ENCODE results near the gene LDLRAP1.

The LDLRAP1 gene

DNA sequence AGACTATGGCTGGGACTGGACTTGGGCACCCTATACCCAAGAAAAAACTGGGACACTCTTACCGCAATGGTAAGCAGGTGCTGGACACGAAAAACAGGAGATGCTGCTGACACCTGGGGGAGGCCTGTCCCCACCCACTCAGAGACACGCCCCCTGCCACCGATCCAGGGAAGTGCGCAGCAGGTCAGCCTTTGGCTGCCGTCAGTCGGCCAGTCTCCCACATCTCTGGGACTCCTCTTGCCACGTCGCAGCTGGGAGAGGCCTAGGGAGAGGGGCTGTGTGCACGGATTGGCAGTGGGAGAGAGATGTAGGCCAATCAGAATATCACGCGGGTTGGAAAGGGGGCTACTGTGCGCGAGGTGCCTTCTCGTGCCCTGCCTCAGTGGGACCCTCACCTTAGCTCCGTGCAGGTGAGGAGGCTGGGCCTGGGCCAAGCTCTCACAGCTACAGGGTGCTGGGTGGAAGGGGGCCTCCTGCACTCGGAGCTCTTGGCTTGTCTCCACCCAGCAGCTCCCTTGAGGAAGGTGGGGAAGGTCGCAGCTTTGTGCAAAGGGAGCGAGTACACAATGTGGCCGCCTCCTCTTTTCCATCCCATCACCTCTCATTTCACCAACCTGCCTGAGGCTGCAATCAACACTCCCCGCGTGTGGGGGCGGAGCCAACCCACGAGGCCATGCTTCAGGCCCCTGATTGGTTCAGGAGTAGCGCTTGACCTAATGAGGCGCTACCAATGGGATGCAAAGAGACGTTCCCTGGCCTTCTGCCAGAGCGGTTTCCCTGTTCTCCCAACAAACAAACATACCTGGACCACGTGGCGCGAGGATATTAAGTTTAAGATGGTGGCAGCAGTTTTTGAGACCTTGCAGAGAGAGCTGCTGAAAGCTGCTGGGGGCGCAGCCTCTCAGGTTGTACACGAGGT, 25.7 kb upstream of the LDLRAP1 start:
- no peaks in the 10 kb centered on the region for H3K4me1 ChIP-seq (ENCODE audit: control extremely low read depth in 1 of 4, control insufficient read depth in 4 of 4, insufficient read depth in 4 of 4, low read length in 3 of 4)
- peaks cover 0 to under 1% (median 0%) of the 10 kb centered on the region in 5 experiments for H3K9me3 ChIP-seq (ENCODE audit: control extremely low read depth in 1 of 5, control insufficient read depth in 4 of 5, insufficient read depth in 2 of 5, low read depth in 1 of 5, low read length in 4 of 5)
- POLR2A ChIA-PET: no interaction called here
- H3K27me3 ChIP-seq (replicated peaks in 2 of 5; ENCODE audit: control insufficient read depth in 4 of 5, insufficient read depth in 5 of 5, low read length in 4 of 5): no peaks in the 10 kb centered on the region
- no peak for DNase-seq
- no peak overlapping the region for H3K4me3 ChIP-seq (ENCODE audit: control insufficient read depth in 1 of 7, extremely low read depth in 1 of 7, insufficient read depth in 4 of 7, low read depth in 2 of 7, low read length in 6 of 7)
- CTCF ChIA-PET: interaction anchor here (0.6 to 4.8 kb wide), 5 partner anchors 14 to 292 kb away, joined by 3 to 47 read pairs (median 5); no protein-coding TSS in a partner anchor
- WGBS (ENCODE audit: insufficient coverage): 92% methylated on average over 28 of the region's 33 CpGs
- H3K27ac ChIP-seq (ENCODE audit: insufficient read depth in 1 of 2, low read depth in 1 of 2, low read length in 2 of 2, poor library complexity in 1 of 2, severe bottlenecking in 2 of 2): no peak overlapping the region
- no peaks in the 10 kb centered on the region for H3K36me3 ChIP-seq (ENCODE audit: control insufficient read depth in 4 of 4, insufficient read depth in 4 of 4, low read length in 3 of 4)

DNA sequence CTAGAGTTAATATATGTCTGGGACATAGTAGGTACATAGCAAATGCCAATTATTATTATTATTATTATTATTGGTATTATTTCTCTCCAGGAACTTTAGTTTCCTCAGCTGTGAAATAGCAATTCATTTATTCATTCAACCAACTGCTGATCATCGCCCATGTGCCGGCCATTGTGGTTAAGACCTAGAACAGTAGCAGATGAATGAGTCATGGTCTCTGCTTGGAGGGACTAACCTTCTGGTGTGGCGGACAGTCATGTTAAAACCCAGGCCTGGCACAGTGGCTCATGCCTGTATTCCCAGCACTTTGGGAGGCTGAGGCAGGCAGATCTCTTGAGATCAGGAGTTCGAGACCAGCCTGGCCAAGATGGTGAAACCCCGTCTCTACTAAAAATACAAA, 23.8 kb upstream of the LDLRAP1 start:
- CTCF ChIA-PET: interaction anchor here (1.1 to 4.8 kb wide), 8 partner anchors 15 to 175 kb away, joined by 3 to 47 read pairs (median 6); no protein-coding TSS in a partner anchor
- 94% methylated on average over 5 of the region's 5 CpGs for WGBS (ENCODE audit: insufficient coverage)
- Histone ChIP-seq H3K27ac (ENCODE audit: insufficient read depth in 1 of 2, low read depth in 1 of 2, low read length in 2 of 2, poor library complexity in 1 of 2, severe bottlenecking in 2 of 2) (no peak overlapping the region), H3K9me3 (ENCODE audit: control extremely low read depth in 1 of 5, control insufficient read depth in 4 of 5, insufficient read depth in 2 of 5, low read depth in 1 of 5, low read length in 4 of 5) (no peaks in the 10 kb centered on the region), H3K36me3 (ENCODE audit: control insufficient read depth in 4 of 4, insufficient read depth in 4 of 4, low read length in 3 of 4) (no peaks in the 10 kb centered on the region), H3K4me1 (ENCODE audit: control extremely low read depth in 1 of 4, control insufficient read depth in 4 of 4, insufficient read depth in 4 of 4, low read length in 3 of 4) (no peaks in the 10 kb centered on the region), H3K4me3 (ENCODE audit: control insufficient read depth in 1 of 7, extremely low read depth in 1 of 7, insufficient read depth in 4 of 7, low read depth in 2 of 7, low read length in 6 of 7) (no peak overlapping the region), H3K27me3 (replicated peaks in 2 of 5; ENCODE audit: control insufficient read depth in 4 of 5, insufficient read depth in 5 of 5, low read length in 4 of 5) (no peaks in the 10 kb centered on the region)
- POLR2A ChIA-PET: interaction anchor here (0.8 kb wide), 1 partner anchor 21 kb away, joined by 3 read pairs; no protein-coding TSS in a partner anchor
- DNase-seq: peak in 2 of 3 donors; percentile 35 to 50

DNA sequence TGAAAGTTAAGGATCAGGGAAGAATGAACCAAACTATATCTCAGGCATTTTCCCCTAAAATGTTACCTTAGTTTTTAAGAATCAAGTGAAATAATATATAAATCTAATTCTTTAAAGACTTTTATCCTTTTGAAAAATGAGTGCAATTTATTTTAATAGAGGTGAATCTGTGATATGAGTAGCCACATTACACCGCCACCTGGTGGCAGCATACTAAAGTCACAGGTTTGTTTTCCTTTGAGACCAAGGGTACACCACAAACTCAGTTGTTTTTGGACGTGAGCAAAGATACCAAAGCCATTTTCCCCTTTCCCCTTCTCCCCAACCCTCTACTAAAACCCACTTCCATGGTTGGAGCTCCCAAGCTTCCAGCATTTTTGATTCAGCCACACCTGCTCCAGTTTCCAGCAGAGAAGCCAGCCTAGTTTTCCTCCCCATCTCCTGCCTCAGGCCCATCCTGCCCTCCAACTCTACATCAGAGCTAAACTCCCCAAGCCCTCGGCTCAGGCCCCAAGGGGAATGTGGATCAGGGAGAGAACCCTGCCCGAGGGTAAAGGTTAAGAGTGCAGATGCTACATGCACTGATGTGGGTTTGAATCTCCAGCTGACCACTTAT, 22.9 kb upstream of the LDLRAP1 start:
- CTCF ChIA-PET: interaction anchor here (0.6 to 2.1 kb wide), 16 partner anchors 16 to 289 kb away, joined by 3 to 20 read pairs (median 3); no protein-coding TSS in a partner anchor
- H3K27me3 ChIP-seq (replicated peaks in 2 of 5; ENCODE audit: control insufficient read depth in 4 of 5, insufficient read depth in 5 of 5, low read length in 4 of 5): no peaks in the 10 kb centered on the region
- peaks cover 0 to 3% (median 0%) of the 10 kb centered on the region in 5 experiments for H3K9me3 ChIP-seq (ENCODE audit: control extremely low read depth in 1 of 5, control insufficient read depth in 4 of 5, insufficient read depth in 2 of 5, low read depth in 1 of 5, low read length in 4 of 5)
- H3K4me1 ChIP-seq (ENCODE audit: control extremely low read depth in 1 of 4, control insufficient read depth in 4 of 4, insufficient read depth in 4 of 4, low read length in 3 of 4): no peaks in the 10 kb centered on the region
- DNase-seq: peak; percentile 68 to 83 (median 76)
- H3K4me3 ChIP-seq (ENCODE audit: control insufficient read depth in 1 of 7, extremely low read depth in 1 of 7, insufficient read depth in 4 of 7, low read depth in 2 of 7, low read length in 6 of 7): no peak overlapping the region
- 0% methylated on average over 2 of the region's 4 CpGs for WGBS (ENCODE audit: insufficient coverage)
- no peaks in the 10 kb centered on the region for H3K36me3 ChIP-seq (ENCODE audit: control insufficient read depth in 4 of 4, insufficient read depth in 4 of 4, low read length in 3 of 4)
- POLR2A ChIA-PET: no interaction called here
- H3K27ac ChIP-seq (ENCODE audit: insufficient read depth in 1 of 2, low read depth in 1 of 2, low read length in 2 of 2, poor library complexity in 1 of 2, severe bottlenecking in 2 of 2): no peak overlapping the region

DNA sequence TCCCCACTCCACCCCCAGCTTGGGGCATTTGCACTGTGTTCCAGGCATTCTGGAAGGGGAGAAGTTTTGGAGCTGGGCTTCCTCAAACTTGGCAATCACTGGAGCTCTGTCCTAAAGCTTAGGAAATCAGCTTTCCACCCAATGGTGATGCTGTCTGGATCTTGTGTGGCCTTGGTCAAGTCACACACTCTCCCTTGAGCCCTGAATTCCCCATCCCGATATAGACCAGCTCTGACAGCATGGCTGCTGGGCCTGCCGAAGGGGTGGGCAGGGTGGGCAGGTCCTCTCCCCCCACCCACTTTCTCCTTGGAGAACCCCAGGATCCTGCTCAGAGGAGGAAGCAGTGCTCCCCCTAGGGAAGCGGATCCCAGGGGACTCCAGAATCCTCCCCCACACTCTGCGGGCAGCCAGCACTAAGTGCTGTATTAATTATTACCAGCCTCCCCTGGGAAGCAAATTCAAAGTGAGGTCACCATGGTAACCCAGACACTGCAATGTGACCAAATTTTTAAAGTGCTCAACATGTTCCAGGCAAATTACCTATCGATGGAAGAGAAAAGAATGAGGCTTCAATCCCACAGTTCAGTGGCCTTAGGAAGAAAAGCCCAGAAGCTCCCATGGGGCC, 21.3 kb upstream of the LDLRAP1 start:
- Histone ChIP-seq H3K36me3 (ENCODE audit: control insufficient read depth in 4 of 4, insufficient read depth in 4 of 4, low read length in 3 of 4) (no peaks in the 10 kb centered on the region), H3K27me3 (replicated peaks in 2 of 5; ENCODE audit: control insufficient read depth in 4 of 5, insufficient read depth in 5 of 5, low read length in 4 of 5) (no peaks in the 10 kb centered on the region), H3K4me1 (ENCODE audit: control extremely low read depth in 1 of 4, control insufficient read depth in 4 of 4, insufficient read depth in 4 of 4, low read length in 3 of 4) (no peaks in the 10 kb centered on the region), H3K27ac (ENCODE audit: insufficient read depth in 1 of 2, low read depth in 1 of 2, low read length in 2 of 2, poor library complexity in 1 of 2, severe bottlenecking in 2 of 2) (no peak overlapping the region), H3K4me3 (ENCODE audit: control insufficient read depth in 1 of 7, extremely low read depth in 1 of 7, insufficient read depth in 4 of 7, low read depth in 2 of 7, low read length in 6 of 7) (no peak overlapping the region), H3K9me3 (ENCODE audit: control extremely low read depth in 1 of 5, control insufficient read depth in 4 of 5, insufficient read depth in 2 of 5, low read depth in 1 of 5, low read length in 4 of 5) (peaks cover 0 to 3% (median 0%) of the 10 kb centered on the region in 5 experiments)
- no peak for DNase-seq
- CTCF ChIA-PET: interaction anchor here (1.2 to 2.6 kb wide), 5 partner anchors 16 to 288 kb away, joined by 3 to 12 read pairs (median 4); no protein-coding TSS in a partner anchor
- WGBS (ENCODE audit: insufficient coverage): 97% methylated on average over 2 of the region's 5 CpGs
- POLR2A ChIA-PET: no interaction called here

DNA sequence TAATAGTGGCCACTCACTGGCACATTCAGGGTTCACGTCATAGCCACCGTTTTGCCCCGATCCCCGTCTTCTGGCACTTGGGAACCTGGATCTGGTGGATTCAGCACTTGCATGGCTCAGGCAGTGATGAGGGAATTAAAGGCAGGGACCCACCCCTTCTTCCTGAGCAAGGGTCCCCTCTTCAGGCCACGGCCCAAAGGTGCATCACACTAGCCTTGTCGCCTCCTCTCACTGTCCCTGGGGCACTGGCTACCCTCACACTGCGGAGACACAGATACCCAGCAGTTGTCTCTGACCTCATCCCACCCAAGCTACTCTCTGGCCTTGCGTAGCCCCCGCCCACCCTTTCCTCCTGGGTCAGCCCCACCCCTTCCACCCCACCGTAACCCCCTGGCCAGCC, 19.9 kb upstream of the LDLRAP1 start:
- Histone ChIP-seq H3K4me3 (ENCODE audit: control insufficient read depth in 1 of 7, extremely low read depth in 1 of 7, insufficient read depth in 4 of 7, low read depth in 2 of 7, low read length in 6 of 7) (no peak overlapping the region), H3K36me3 (ENCODE audit: control insufficient read depth in 4 of 4, insufficient read depth in 4 of 4, low read length in 3 of 4) (no peaks in the 10 kb centered on the region), H3K4me1 (ENCODE audit: control extremely low read depth in 1 of 4, control insufficient read depth in 4 of 4, insufficient read depth in 4 of 4, low read length in 3 of 4) (no peaks in the 10 kb centered on the region), H3K9me3 (ENCODE audit: control extremely low read depth in 1 of 5, control insufficient read depth in 4 of 5, insufficient read depth in 2 of 5, low read depth in 1 of 5, low read length in 4 of 5) (peaks cover 0 to 3% (median 0%) of the 10 kb centered on the region in 5 experiments), H3K27me3 (replicated peaks in 2 of 5; ENCODE audit: control insufficient read depth in 4 of 5, insufficient read depth in 5 of 5, low read length in 4 of 5) (no peaks in the 10 kb centered on the region), H3K27ac (ENCODE audit: insufficient read depth in 1 of 2, low read depth in 1 of 2, low read length in 2 of 2, poor library complexity in 1 of 2, severe bottlenecking in 2 of 2) (no peak overlapping the region)
- 92% methylated on average over 5 of the region's 10 CpGs for WGBS (ENCODE audit: insufficient coverage)
- CTCF ChIA-PET: interaction anchor here (0.8 to 2.6 kb wide), 4 partner anchors 10 to 50 kb away, joined by 3 to 12 read pairs (median 4); no protein-coding TSS in a partner anchor
- POLR2A ChIA-PET: no interaction called here
- peak; percentile 15 to 45 (median 24) for DNase-seq

DNA sequence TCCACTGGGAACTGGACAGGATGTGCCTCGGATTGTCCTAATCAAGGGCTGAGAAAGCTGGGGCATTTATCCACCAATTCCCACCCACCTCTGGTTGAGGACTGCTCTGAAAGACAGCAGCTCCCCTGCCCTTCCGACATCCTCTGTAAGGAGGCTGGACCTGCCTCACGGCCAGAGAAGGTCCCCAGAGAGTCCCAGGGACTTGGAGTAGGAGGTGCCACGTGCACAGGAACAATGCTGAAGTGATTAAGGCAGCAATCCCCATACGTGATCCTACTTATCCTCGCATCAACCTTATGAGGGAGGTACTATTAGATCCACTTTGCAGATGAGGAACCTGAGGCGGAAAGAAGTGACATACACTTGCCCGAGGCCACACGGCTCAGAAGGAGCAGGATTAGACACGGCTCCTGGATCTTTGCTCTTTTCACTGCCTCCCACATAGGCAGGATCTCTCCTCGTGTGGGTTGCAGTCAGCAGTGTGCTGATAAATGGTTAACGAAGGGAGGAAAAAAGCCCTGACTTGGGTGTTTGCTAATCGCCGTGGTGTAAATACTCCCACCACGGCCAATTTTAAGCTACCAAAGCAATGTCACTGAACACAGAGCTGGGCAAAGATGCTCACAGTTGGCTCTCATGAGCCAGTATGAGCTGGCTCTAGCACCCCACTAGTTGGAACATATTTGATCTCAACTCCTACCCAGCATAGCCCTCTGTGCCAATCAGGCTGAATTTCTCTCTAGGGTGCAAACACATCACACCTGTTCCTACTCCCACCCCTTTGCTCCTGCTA, 18.6 kb upstream of the LDLRAP1 start:
- H3K4me3 ChIP-seq (ENCODE audit: control insufficient read depth in 1 of 7, extremely low read depth in 1 of 7, insufficient read depth in 4 of 7, low read depth in 2 of 7, low read length in 6 of 7): no peak overlapping the region
- ChIA-PET CTCF (interaction anchor here (0.8 to 2.6 kb wide), 4 partner anchors 20 to 153 kb away, joined by 3 to 12 read pairs (median 4); no protein-coding TSS in a partner anchor), POLR2A (no interaction called here)
- peaks cover 0 to 3% (median 0%) of the 10 kb centered on the region in 5 experiments for H3K9me3 ChIP-seq (ENCODE audit: control extremely low read depth in 1 of 5, control insufficient read depth in 4 of 5, insufficient read depth in 2 of 5, low read depth in 1 of 5, low read length in 4 of 5)
- H3K4me1 ChIP-seq (ENCODE audit: control extremely low read depth in 1 of 4, control insufficient read depth in 4 of 4, insufficient read depth in 4 of 4, low read length in 3 of 4): peaks cover 0 to 5% (median 3%) of the 10 kb centered on the region in 4 experiments
- whole genome bisulfite sequencing (ENCODE audit: insufficient coverage): 95% methylated on average over 15 of the region's 15 CpGs
- no peaks in the 10 kb centered on the region for H3K27me3 ChIP-seq (replicated peaks in 2 of 5; ENCODE audit: control insufficient read depth in 4 of 5, insufficient read depth in 5 of 5, low read length in 4 of 5)
- H3K36me3 ChIP-seq (ENCODE audit: control insufficient read depth in 4 of 4, insufficient read depth in 4 of 4, low read length in 3 of 4): no peaks in the 10 kb centered on the region
- no peak overlapping the region for H3K27ac ChIP-seq (ENCODE audit: insufficient read depth in 1 of 2, low read depth in 1 of 2, low read length in 2 of 2, poor library complexity in 1 of 2, severe bottlenecking in 2 of 2)
- DNase-seq: no peak
